ENCODE data around the gene PTRH1. TPM values are rescaled to one million over a fixed set of nuclear protein-coding genes. Genes with fewer than 3 reads are reported as not detected.

The PTRH1 gene
- polyA plus RNA-seq, 1 experiment, result 5.2 TPM

- ChIA-PET CTCF (no interaction called here), POLR2A (no interaction called here)
- H3K27ac ChIP-seq (ENCODE audit: low read depth, low read length), result no peak overlapping the region
- no peaks in the 10 kb centered on the region for H3K9me3 ChIP-seq (ENCODE audit: control insufficient read depth, insufficient read depth, low read length)
- H3K27me3 ChIP-seq (ENCODE audit: control insufficient read depth, insufficient read depth, low read length), result no peaks in the 10 kb centered on the region
- TF ChIP-seq CTCF (IDR thresholded peaks at IDR 0.05; ENCODE audit: low read depth, low read length), result no peak
- no peak overlapping the region for H3K4me3 ChIP-seq (ENCODE audit: low read depth, low read length)
- DNase-seq (ENCODE audit: low read depth, low spot score), result no peak
Measured at GRCh38 chr9:127673234-127673633, 42.2 kb downstream of the PTRH1 start.

- Histone ChIP-seq H3K27me3 (ENCODE audit: control insufficient read depth, insufficient read depth, low read length) (no peaks in the 10 kb centered on the region), H3K9me3 (ENCODE audit: control insufficient read depth, insufficient read depth, low read length) (no peaks in the 10 kb centered on the region), H3K4me3 (ENCODE audit: low read depth, low read length) (no peak overlapping the region), H3K27ac (ENCODE audit: low read depth, low read length) (no peak overlapping the region)
- no peak for TF ChIP-seq CTCF (IDR thresholded peaks at IDR 0.05; ENCODE audit: low read depth, low read length)
- no peak for DNase-seq (ENCODE audit: low read depth, low spot score)
- CTCF ChIA-PET, result interaction anchor here (1.1 to 1.9 kb wide), 2 partner anchors 18 to 67 kb away, joined by 3 to 6 read pairs; partner anchors contain the start of gene TOR2A
- POLR2A ChIA-PET, result interaction anchor here (0.6 to 1.2 kb wide), 4 partner anchors 25 to 217 kb away, joined by 3 to 5 read pairs (median 4); partner anchors contain the start of genes LRSAM1 and RPL12
Measured at GRCh38 chr9:127667906-127668305, 47.6 kb downstream of the PTRH1 start.

GRCh38 chr9:127667127-127667844 is 48.2 kb downstream of the PTRH1 start:
- Histone ChIP-seq H3K9me3 (ENCODE audit: control insufficient read depth, insufficient read depth, low read length) (no peaks in the 10 kb centered on the region), H3K27me3 (ENCODE audit: control insufficient read depth, insufficient read depth, low read length) (no peaks in the 10 kb centered on the region), H3K4me3 (ENCODE audit: low read depth, low read length) (no peak overlapping the region), H3K27ac (ENCODE audit: low read depth, low read length) (no peak overlapping the region)
- ChIA-PET POLR2A (interaction anchor here (0.6 to 1.2 kb wide), 4 partner anchors 24 to 216 kb away, joined by 3 to 5 read pairs (median 4); partner anchors contain the start of genes LRSAM1 and RPL12), CTCF (interaction anchor here (1.1 to 1.9 kb wide), 2 partner anchors 19 to 67 kb away, joined by 3 to 6 read pairs; partner anchors contain the start of gene TOR2A)
- no peak for DNase-seq (ENCODE audit: low read depth, low spot score)
- no peak for TF ChIP-seq CTCF (IDR thresholded peaks at IDR 0.05; ENCODE audit: low read depth, low read length)

- no peaks in the 10 kb centered on the region for H3K9me3 ChIP-seq (ENCODE audit: control insufficient read depth, insufficient read depth, low read length)
- TF ChIP-seq CTCF (IDR thresholded peaks at IDR 0.05; ENCODE audit: low read depth, low read length), result no peak
- no peak overlapping the region for H3K27ac ChIP-seq (ENCODE audit: low read depth, low read length)
- ChIA-PET CTCF (no interaction called here), POLR2A (no interaction called here)
- no peak overlapping the region for H3K4me3 ChIP-seq (ENCODE audit: low read depth, low read length)
- H3K27me3 ChIP-seq (ENCODE audit: control insufficient read depth, insufficient read depth, low read length), result no peaks in the 10 kb centered on the region
- DNase-seq (ENCODE audit: low read depth, low spot score), result no peak
Measured at GRCh38 chr9:127664678-127665507, 50.6 kb downstream of the PTRH1 start.

- no peak overlapping the region for H3K27ac ChIP-seq (ENCODE audit: low read depth, low read length)
- TF ChIP-seq CTCF (IDR thresholded peaks at IDR 0.05; ENCODE audit: low read depth, low read length), result no peak
- H3K27me3 ChIP-seq (ENCODE audit: control insufficient read depth, insufficient read depth, low read length), result no peaks in the 10 kb centered on the region
- no peak for DNase-seq (ENCODE audit: low read depth, low spot score)
- H3K4me3 ChIP-seq (ENCODE audit: low read depth, low read length), result no peak overlapping the region
- ChIA-PET POLR2A (no interaction called here), CTCF (no interaction called here)
- H3K9me3 ChIP-seq (ENCODE audit: control insufficient read depth, insufficient read depth, low read length), result no peaks in the 10 kb centered on the region
Measured at GRCh38 chr9:127664324-127664677, 51.2 kb downstream of the PTRH1 start.

All from AG04450 (cell line).